ENCODE data around the gene BCL2L12.

Gene BCL2L12

GRCh38 chr19:49640113-49640898 lies 25.4 kb upstream of the BCL2L12 start, which contains the start of gene RRAS:
Gene RRAS (minus strand): TSS chr19:49640143. CDS start chr19:49640098, 45 bp downstream.
- H3K4me3 ChIP-seq (ENCODE audit: low read length), result peak within 1 kb of the TSS; percentile 99

GRCh38 chr19:49641688-49642491 lies 23.8 kb upstream of the BCL2L12 start, which contains the start of gene SCAF1:
Gene SCAF1 (plus strand): TSS chr19:49642209. CDS start chr19:49645027, 2,818 bp downstream.
- peak; percentile 98 for DNase-seq (ENCODE audit: low read depth, low spot score)
- peak within 1 kb of the TSS; percentile 99 for H3K4me3 ChIP-seq (ENCODE audit: low read length)

More at GRCh38 chr19:49640113-49640898, 25.4 kb upstream of the BCL2L12 start, which contains the start of gene RRAS:
- peak; percentile 100 for DNase-seq (ENCODE audit: low read depth, low spot score)

- no peak for DNase-seq (ENCODE audit: low read depth, low spot score)
- H3K4me3 ChIP-seq (ENCODE audit: low read length), result peak overlapping the region; percentile 99
These were observed 23.2 kb upstream of the BCL2L12 start for GRCh38 chr19:49642492-49643035.

DNA sequence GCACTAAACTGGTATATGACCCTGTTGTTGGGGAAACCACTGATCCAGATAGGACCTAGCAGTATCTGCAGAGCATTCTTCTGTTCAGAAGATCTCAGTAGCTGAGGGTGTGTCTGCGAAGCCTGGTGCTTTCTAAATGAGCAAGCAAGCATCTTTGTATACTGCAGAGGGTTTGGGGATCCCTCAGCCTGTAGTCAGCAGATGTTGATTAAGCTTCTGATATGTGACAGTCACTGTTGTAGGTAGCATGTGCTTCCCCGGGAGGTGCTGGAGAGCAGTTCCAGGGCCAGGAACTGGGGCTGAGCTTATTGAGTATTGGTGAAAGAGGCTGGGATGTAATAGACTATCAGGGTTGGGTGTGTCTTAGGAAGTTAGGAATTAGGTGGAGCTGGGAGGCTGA lies 22.3 kb upstream of the BCL2L12 start:
- H3K4me3 ChIP-seq (ENCODE audit: low read length), result peak overlapping the region; percentile 99
- DNase-seq (ENCODE audit: low read depth, low spot score), result no peak

- no peak for DNase-seq (ENCODE audit: low read depth, low spot score)
- H3K4me3 ChIP-seq (ENCODE audit: low read length), result no peak overlapping the region
These were observed 20.1 kb upstream of the BCL2L12 start for GRCh38 chr19:49645592-49645991.

- DNase-seq (ENCODE audit: low read depth, low spot score), result no peak
- no peak overlapping the region for H3K4me3 ChIP-seq (ENCODE audit: low read length)
These were observed 19.7 kb upstream of the BCL2L12 start for GRCh38 chr19:49645995-49646394.

DNA sequence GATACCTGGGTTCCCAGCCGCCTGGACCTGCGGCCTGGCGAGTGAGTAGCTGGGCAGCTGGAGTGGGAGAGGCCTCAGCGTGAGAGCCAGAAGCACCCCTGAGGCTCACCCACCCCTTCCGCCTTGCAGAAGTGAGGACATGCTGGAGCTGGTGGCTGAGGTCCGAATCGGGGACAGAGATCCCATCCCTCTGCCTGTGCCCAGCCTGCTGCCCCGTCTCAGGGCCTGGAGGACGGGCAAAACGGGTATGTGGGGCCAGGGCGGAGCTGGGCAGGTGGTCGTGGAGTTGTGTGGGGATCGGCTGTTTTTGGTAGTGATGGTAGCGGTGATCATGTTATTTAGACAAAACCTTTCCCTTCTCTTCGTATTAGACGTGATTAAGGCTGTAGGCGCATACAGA lies 19.1 kb upstream of the BCL2L12 start:
- no peak overlapping the region for H3K4me3 ChIP-seq (ENCODE audit: low read length)
- no peak for DNase-seq (ENCODE audit: low read depth, low spot score)

GRCh38 chr19:49651029-49651819 lies 14.5 kb upstream of the BCL2L12 start:
- no peak overlapping the region for H3K4me3 ChIP-seq (ENCODE audit: low read length)
- DNase-seq (ENCODE audit: low read depth, low spot score), result no peak

DNA sequence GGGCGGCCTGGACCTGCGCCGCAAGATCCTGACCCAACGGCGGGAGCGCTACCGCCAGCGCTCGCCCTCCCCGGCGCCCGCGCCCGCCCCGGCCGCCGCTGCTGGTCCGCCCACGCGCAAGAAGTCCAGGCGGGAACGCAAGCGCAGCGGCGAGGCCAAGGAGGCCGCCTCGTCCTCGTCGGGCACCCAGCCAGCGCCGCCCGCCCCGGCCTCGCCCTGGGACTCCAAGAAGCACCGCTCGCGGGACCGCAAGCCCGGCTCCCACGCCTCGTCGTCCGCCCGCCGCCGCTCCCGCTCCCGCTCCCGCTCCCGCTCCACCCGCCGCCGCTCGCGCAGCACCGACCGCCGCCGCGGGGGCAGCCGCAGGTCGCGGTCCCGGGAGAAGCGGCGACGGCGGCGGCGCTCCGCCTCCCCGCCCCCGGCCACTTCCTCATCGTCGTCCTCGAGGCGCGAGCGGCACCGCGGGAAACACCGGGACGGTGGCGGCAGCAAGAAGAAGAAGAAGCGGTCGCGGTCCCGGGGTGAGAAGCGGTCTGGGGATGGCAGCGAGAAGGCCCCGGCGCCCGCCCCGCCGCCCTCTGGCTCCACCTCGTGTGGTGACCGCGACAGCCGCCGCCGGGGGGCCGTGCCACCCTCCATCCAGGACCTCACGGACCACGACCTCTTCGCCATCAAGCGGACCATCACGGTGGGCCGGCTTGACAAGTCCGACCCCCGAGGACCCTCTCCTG lies 13.7 kb upstream of the BCL2L12 start:
- DNase-seq (ENCODE audit: low read depth, low spot score), result no peak
- H3K4me3 ChIP-seq (ENCODE audit: low read length), result no peak overlapping the region

DNA sequence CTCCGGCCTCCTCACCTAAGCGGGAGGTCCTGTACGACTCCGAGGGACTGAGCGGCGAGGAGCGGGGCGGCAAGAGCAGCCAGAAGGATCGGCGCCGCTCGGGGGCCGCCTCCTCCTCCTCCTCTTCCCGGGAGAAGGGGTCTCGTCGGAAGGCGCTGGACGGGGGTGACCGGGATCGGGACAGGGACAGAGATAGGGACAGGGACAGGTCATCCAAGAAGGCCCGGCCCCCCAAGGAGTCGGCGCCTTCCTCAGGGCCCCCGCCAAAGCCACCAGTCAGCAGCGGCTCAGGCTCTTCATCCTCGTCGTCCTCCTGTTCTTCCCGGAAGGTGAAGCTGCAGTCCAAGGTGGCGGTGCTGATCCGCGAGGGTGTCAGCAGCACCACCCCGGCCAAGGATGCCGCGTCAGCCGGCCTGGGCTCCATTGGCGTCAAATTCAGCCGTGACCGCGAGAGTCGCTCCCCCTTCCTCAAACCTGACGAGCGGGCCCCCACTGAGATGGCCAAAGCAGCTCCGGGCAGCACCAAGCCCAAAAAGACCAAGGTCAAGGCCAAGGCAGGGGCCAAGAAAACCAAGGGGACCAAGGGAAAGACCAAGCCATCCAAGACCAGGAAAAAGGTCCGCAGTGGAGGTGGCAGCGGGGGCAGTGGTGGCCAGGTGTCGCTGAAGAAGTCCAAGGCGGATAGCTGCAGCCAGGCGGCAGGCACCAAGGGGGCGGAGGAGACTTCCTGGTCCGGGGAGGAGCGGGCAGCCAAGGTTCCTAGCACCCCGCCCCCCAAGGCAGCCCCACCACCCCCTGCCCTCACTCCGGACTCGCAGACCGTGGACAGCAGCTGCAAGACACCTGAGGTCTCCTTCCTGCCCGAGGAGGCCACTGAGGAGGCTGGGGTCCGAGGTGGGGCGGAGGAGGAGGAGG lies 12.9 kb upstream of the BCL2L12 start:
- no peak for DNase-seq (ENCODE audit: low read depth, low spot score)
- no peak overlapping the region for H3K4me3 ChIP-seq (ENCODE audit: low read length)

DNA sequence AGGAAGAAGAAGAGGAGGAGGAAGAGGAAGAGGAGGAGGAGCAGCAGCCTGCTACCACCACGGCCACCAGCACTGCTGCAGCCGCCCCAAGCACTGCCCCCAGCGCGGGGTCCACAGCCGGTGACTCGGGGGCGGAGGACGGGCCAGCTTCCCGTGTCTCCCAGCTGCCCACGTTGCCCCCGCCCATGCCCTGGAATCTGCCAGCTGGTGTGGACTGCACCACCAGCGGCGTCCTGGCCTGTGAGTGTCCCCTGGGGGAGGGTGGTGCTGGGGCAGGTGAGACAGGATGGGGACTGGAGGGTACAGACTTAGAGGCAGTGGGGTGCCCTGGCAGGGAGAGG lies 12.3 kb upstream of the BCL2L12 start:
- DNase-seq (ENCODE audit: low read depth, low spot score), result no peak

GRCh38 chr19:49654581-49654980 lies 11.2 kb upstream of the BCL2L12 start:
- no peak overlapping the region for H3K4me3 ChIP-seq (ENCODE audit: low read length)
- DNase-seq (ENCODE audit: low read depth, low spot score), result no peak

More for the DNA sequence above, 12.3 kb upstream of the BCL2L12 start:
- no peak overlapping the region for H3K4me3 ChIP-seq (ENCODE audit: low read length)

GRCh38 chr19:49655570-49656455 lies 9.9 kb upstream of the BCL2L12 start:
- H3K4me3 ChIP-seq (ENCODE audit: low read length), result no peak overlapping the region
- no peak for DNase-seq (ENCODE audit: low read depth, low spot score)

DNA sequence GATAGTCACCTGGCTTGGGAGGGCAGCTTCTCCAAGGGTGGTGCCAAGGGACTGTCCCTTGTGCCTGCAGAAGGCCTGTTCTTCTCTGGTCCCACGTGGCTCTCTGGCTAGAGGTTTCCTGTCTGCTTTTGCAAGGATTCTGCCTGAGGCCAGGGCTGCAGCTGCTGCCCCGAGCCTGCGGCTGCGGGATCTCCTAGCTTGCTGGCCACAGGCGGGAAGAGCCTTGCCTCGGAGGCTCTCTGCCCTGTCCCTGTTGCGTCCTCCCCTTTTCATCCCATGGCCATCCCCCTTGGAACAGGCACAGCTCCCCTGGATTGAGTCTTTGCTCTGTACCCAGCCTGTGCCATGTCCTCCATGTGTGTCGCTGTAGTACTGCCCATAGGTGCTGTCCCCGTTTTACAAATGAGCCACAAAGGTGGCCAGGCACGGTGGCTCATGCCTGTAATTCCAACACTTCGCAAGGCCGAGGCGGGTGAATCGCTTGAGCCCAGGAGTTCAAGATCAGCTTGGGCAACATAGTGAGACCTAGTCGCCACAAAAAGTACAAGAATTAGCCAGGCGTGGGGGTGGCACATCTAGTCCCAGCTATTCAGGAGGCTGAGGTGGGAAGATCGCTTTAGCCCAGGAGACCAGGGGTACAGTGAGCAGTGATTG lies 9.2 kb upstream of the BCL2L12 start:
- H3K4me3 ChIP-seq (ENCODE audit: low read length), result no peak overlapping the region
- DNase-seq (ENCODE audit: low read depth, low spot score), result no peak

DNA sequence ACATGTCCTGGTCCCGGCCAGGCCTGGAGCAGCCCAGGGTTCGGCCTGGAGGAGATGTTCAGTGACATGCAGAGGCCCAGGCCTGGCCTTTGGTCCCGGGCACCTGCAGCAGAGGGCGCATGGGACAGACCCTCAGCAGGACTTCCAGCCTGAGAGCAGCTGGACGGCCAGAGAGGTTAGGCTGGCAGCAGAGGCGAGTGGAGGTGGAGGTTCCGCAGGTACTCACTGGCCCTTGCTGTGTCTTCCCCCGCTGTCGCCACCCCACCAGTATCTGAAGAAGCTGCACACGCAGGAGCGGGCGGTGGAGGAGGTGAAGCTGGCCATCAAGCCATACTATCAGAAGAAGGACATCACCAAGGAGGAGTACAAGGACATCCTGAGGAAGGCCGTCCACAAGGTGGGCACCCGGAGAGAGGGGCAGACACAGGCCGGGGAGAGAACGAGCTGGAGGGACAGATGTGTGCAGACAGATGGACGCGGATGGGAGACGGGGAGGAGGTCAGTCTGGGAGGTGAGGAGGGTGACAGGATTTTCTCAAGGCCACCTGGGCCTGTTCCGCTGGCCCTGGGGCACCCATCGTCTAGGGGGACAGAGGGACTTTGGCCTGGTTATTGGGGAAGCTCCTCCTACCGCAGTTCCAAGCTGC lies 8.1 kb upstream of the BCL2L12 start:
- no peak overlapping the region for H3K4me3 ChIP-seq (ENCODE audit: low read length)
- no peak for DNase-seq (ENCODE audit: low read depth, low spot score)

GRCh38 chr19:49658139-49658517 lies 7.6 kb upstream of the BCL2L12 start:
- H3K4me3 ChIP-seq (ENCODE audit: low read length), result no peak overlapping the region
- DNase-seq (ENCODE audit: low read depth, low spot score), result no peak

Data from Jurkat, Clone E6-1 (cell line).